Hematopoietic multipotent progenitor cell treated with erythropoietin and hydrocortisone succinate and interleukin-3 and kit ligand, for 15 days (in vitro differentiated cells): ENCODE results near the gene ATP5PO.

Experiments
- DNase-seq: peaks from one replicate; pipeline ENCODE4 v3.0.0-alpha.2; 2015; ENCODE audit warnings: low spot score

Gene ATP5PO

GRCh38 chr21:33915368-33916199 lies at the start of gene ATP5PO:
Gene ATP5PO, minus strand, starts transcription at chr21:33915804. Its CDS starts 41 bp downstream, at chr21:33915763.
- peak; percentile 95 for DNase-seq

- no peak for DNase-seq
These were observed 49.2 kb upstream of the ATP5PO start for GRCh38 chr21:33964706-33965325.

GRCh38 chr21:33963848-33964555 lies 48.4 kb upstream of the ATP5PO start:
- DNase-seq: no peak

- no peak for DNase-seq
These were observed 46.7 kb upstream of the ATP5PO start for GRCh38 chr21:33962290-33962689.

- no peak for DNase-seq
These were observed 45.5 kb upstream of the ATP5PO start for GRCh38 chr21:33961061-33961460.

- no peak for DNase-seq
These were observed 44.1 kb upstream of the ATP5PO start for GRCh38 chr21:33959680-33960079.

- DNase-seq: no peak
These were observed 38.8 kb upstream of the ATP5PO start for GRCh38 chr21:33954395-33954794.

GRCh38 chr21:33951276-33952178 lies 35.9 kb upstream of the ATP5PO start:
- no peak for DNase-seq

GRCh38 chr21:33950431-33951079 lies 35.0 kb upstream of the ATP5PO start:
- DNase-seq: no peak

GRCh38 chr21:33949516-33950430 lies 34.2 kb upstream of the ATP5PO start:
- no peak for DNase-seq

GRCh38 chr21:33948951-33949444 lies 33.4 kb upstream of the ATP5PO start:
- DNase-seq: no peak

- DNase-seq: no peak
These were observed 32.7 kb upstream of the ATP5PO start for GRCh38 chr21:33948096-33948950.

- DNase-seq: no peak
These were observed 32.0 kb upstream of the ATP5PO start for GRCh38 chr21:33947451-33948095.

GRCh38 chr21:33945652-33946270 lies 30.2 kb upstream of the ATP5PO start:
- no peak for DNase-seq

GRCh38 chr21:33944185-33944763 lies 28.7 kb upstream of the ATP5PO start:
- no peak for DNase-seq

- no peak for DNase-seq
These were observed 27.7 kb upstream of the ATP5PO start for GRCh38 chr21:33943293-33943692.

- DNase-seq: no peak
These were observed 26.8 kb upstream of the ATP5PO start for GRCh38 chr21:33942426-33942825.

GRCh38 chr21:33940881-33941245 lies 25.3 kb upstream of the ATP5PO start:
- no peak for DNase-seq
